Fibroblast of lung (primary cell): Measurements from ENCODE around the gene CRYBG2. TPM values are rescaled to one million over a fixed set of nuclear protein-coding genes. Genes with fewer than 3 reads are reported as not detected.
"Not testable (repeated sequence)": the region's sequence is repeated elsewhere in the genome, so short reads cannot be mapped to it uniquely, and the experiment has no call there.

Experiments
- DNase-seq, 2 donors: peaks; one replicate each; pipeline versions ENCODE4 v3.0.0 to v3.0.0-alpha.2; 2010; ENCODE audit warnings: low read depth in 2 of 2
- H2AFZ ChIP-seq: 2 replicates; pipeline ENCODE4 v1.5.1; 2012; ENCODE audit warnings: low read length, control low read depth, inconsistent platforms
- H3K27ac ChIP-seq: 2 replicates; pipeline ENCODE4 v1.5.1; 2011; ENCODE audit warnings: low read length, control low read depth; ENCODE audit not compliant: insufficient read depth
- H3K27me3 ChIP-seq: 2 replicates; pipeline ENCODE4 v1.5.1; 2011; ENCODE audit warnings: mild to moderate bottlenecking, low read length; ENCODE audit not compliant: control insufficient read depth, insufficient read depth
- H3K36me3 ChIP-seq: 2 replicates; pipeline ENCODE4 v1.5.1; 2011; ENCODE audit warnings: low read length; ENCODE audit not compliant: control insufficient read depth, insufficient read depth
- H3K4me1 ChIP-seq: 2 replicates; pipeline ENCODE4 v1.5.1; 2011; ENCODE audit warnings: low read length; ENCODE audit not compliant: control insufficient read depth, insufficient read depth; ENCODE audit errors: extremely low read depth
- H3K4me2 ChIP-seq: 2 replicates; pipeline ENCODE4 v1.5.1; 2011; ENCODE audit warnings: low read length, control low read depth; ENCODE audit not compliant: insufficient read depth; ENCODE audit errors: extremely low read depth
- H3K4me3 ChIP-seq, 4 experiments: fragments of 200-600 bp in 1 of 4; sonication (generic) in 1 of 4; replicated peaks in 1 of 4; 2 replicates each; pipeline ENCODE4 v1.5.1; 2011 to 2016; ENCODE audit warnings: low read length in 4 of 4, low read depth in 3 of 4, mild to moderate bottlenecking in 3 of 4, control low read depth in 2 of 4, inconsistent platforms in 1 of 4, mixed read lengths in 1 of 4; ENCODE audit not compliant: insufficient read depth in 1 of 4; ENCODE audit errors: control extremely low read depth in 1 of 4
- H3K79me2 ChIP-seq: 2 replicates; pipeline ENCODE4 v1.5.1; 2012; ENCODE audit warnings: mild to moderate bottlenecking, low read length, inconsistent platforms; ENCODE audit not compliant: control insufficient read depth, insufficient read depth
- H3K9ac ChIP-seq: 2 replicates; pipeline ENCODE4 v1.5.1; 2011; ENCODE audit warnings: mild to moderate bottlenecking, low read length, control low read depth; ENCODE audit not compliant: insufficient read depth
- H3K9me3 ChIP-seq: 2 replicates; pipeline ENCODE4 v1.5.1; 2012; ENCODE audit warnings: low read depth, low read length; ENCODE audit not compliant: control insufficient read depth, insufficient read depth
- H4K20me1 ChIP-seq: 2 replicates; pipeline ENCODE4 v1.5.1; 2011; ENCODE audit warnings: low read length; ENCODE audit not compliant: control insufficient read depth, insufficient read depth; ENCODE audit errors: extremely low read depth
- CTCF ChIP-seq, 2 donors: IDR thresholded peaks in 1 of 2; conservative IDR thresholded peaks in 1 of 2; 1 replicate in 1 of 2; 2 replicates in 1 of 2; pipeline ENCODE4 v1.5.1; 2011 to 2012; ENCODE audit warnings: low read length in 2 of 2, control low read depth in 1 of 2, inconsistent platforms in 1 of 2, low read depth in 1 of 2, mild to moderate bottlenecking in 1 of 2
- EZH2 ChIP-seq: IDR thresholded peaks from 2 replicates; pipeline ENCODE4 v1.5.1; 2012; ENCODE audit warnings: low read length, control low read depth, mild to moderate bottlenecking; ENCODE audit errors: missing control alignments
- polyA plus RNA-seq, 2 donors: library from polyadenylated mRNA; depleted of rRNA in 1 of 2; stranded (reverse) in 1 of 2; unstranded in 1 of 2; fragments of >200 nt; gene quantifications; 2 replicates each; pipeline ENCODE4 v1.2.1, GENCODE V29; 2011 to 2012; ENCODE audit warnings: missing spikeins in 1 of 2
- total RNA-seq: library from RNA; depleted of rRNA; stranded (reverse); fragments of >200 nt; gene quantifications from 2 replicates; pipeline ENCODE4 v1.2.1, GENCODE V29; 2014

The CRYBG2 gene
- total and polyA plus RNA-seq, 2 donors (not counting 1 experiment from before 2014, with no cell fraction given): not detected

DNA sequence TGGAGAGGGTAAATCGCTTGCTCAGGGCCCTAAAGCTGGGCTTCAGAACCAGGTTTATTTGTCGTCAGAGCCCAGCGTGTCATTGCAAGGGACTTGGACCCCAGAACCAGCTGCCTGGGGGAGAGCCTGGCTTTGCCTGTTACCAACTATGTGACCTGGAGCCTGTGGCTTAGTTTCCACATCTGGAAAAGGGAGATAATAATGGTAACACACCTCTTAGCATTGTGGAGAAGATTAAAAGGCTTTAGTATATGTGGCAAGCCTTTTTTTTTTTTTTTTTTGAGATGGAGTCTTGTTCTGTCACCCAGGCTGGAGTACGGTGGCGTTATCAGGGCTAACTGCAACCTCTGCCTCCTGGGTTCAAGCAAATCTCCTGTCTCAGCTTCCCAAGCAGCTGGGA, 23.7 kb downstream of the CRYBG2 start:
- Histone ChIP-seq H3K79me2 (no peaks in the 10 kb centered on the region), H3K36me3 (no peaks in the 10 kb centered on the region), H3K4me1 (no peaks in the 10 kb centered on the region), H3K9ac (no peak overlapping the region), H2AFZ (no peak overlapping the region), H3K27ac (no peak overlapping the region), H3K4me3 (no peak overlapping the region), H3K4me2 (no peak overlapping the region), H4K20me1 (no peaks in the 10 kb centered on the region), H3K9me3 (no peaks in the 10 kb centered on the region), H3K27me3 (no peaks in the 10 kb centered on the region)
- TF ChIP-seq EZH2 (no peak), CTCF (conservative IDR thresholded peaks at IDR 0.05 in 1 of 2, IDR thresholded peaks at IDR 0.05 in 1 of 2; ENCODE audit: low read depth in 1 of 2, low read length in 2 of 2) (no peak)
- DNase-seq: no peak

DNA sequence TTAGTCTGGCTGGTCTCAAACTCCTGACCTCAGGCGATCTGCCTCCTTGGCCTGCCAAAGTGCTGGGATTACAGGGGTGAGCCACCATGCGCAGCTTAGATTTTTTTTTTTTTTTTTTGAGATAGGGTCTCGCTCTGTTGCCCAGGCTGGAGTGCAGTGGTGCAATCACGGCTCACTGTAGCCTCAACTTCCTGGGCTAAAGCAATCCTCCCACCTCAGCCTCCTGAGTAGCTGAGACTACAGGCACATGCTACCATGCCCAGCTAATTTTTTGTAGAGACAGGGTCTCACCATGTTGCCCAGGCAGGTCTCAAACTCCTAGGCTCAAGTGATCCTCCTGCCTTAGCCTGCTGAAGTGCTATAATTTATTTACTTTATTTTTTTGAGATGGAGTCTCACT, 24.6 kb downstream of the CRYBG2 start:
- H3K9ac ChIP-seq, H2AFZ ChIP-seq, H3K79me2 ChIP-seq, H3K27ac ChIP-seq, H3K27me3 ChIP-seq, H3K4me3 ChIP-seq, H3K9me3 ChIP-seq, H3K4me1 ChIP-seq, DNase-seq, H3K36me3 ChIP-seq, H3K4me2 ChIP-seq, H4K20me1 ChIP-seq: not testable (repeated sequence)

DNA sequence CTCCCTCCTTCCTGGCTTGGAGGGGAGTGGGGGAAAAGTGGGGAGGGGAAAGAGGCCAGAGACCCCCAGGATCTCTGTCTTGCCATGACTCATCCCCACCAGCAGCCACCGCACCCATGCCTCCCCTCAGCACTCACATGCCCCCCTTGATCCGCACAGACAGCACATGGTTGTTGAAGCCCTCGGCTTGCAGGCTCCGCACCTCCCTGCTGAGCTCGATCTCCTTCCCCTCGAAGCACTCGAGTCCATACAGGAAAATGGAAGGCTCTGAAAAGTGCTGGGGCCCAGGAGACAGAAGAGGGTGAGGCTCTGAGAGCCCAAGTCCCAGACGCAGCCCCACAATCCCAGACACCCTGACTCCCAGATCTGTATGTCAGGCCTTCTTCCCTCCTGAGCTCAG, 25.3 kb downstream of the CRYBG2 start:
- H2AFZ ChIP-seq: no peak overlapping the region
- no peak for DNase-seq
- no peaks in the 10 kb centered on the region for H4K20me1 ChIP-seq

More for the DNA sequence above, 25.3 kb downstream of the CRYBG2 start:
- Histone ChIP-seq H3K36me3 (no peaks in the 10 kb centered on the region), H3K9ac (no peak overlapping the region), H3K9me3 (no peaks in the 10 kb centered on the region), H3K79me2 (no peaks in the 10 kb centered on the region), H3K4me3 (no peak overlapping the region), H3K27ac (no peak overlapping the region), H3K27me3 (no peaks in the 10 kb centered on the region), H3K4me2 (no peak overlapping the region), H3K4me1 (no peaks in the 10 kb centered on the region)
- TF ChIP-seq CTCF (conservative IDR thresholded peaks at IDR 0.05 in 1 of 2, IDR thresholded peaks at IDR 0.05 in 1 of 2; ENCODE audit: low read depth in 1 of 2, low read length in 2 of 2) (no peak), EZH2 (no peak)
